GM18520 (cell line): ENCODE data around the gene NFAM1.

Experiments
- ATAC-seq: cut with Tn5 transposase; IDR thresholded peaks from one replicate; pipeline ENCODE4 v1.9.1; 2021; ENCODE audit not compliant: unreplicated experiment

Gene NFAM1

GRCh38 chr22:42432020-42432596 lies at the start of gene NFAM1:
NFAM1 (minus strand) TSS chr22:42432403; CDS start chr22:42432357, 46 bp downstream.
- ATAC-seq: no peak

- ATAC-seq: no peak
Observed at GRCh38 chr22:42475122-42475521, 42.9 kb upstream of the NFAM1 start.

DNA sequence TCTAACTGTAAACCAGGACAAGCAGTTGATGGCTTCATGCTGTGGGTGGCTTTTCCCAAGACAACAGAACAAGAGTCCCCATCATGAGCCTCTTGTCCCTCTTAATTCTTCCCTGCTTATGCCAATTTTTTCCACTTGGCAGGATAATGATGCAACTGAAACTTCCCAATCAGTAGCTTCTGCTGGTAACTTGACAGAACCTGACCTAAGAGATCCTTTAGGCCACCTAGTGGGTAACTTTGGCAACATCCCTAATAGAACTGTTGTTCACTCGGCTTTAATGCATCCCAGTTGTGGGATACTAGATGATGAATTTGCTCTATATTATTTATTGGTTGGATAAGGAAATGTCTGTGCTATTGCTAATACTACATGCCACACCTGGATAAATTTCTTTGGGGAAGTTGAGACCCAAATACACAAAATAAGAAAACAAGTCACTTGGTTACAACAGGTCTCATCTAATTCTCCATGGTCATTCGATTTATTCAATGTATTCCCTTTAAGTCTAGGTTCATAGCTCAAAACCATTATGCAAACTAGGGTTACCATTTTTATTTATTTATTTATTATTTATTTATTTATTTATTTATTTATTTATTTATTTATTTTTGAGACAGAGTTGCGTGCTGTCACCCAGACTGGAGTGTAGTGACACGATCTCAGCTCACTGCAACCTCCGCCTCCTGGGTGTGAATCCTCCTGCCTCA lies 41.4 kb upstream of the NFAM1 start:
- ATAC-seq: no peak

DNA sequence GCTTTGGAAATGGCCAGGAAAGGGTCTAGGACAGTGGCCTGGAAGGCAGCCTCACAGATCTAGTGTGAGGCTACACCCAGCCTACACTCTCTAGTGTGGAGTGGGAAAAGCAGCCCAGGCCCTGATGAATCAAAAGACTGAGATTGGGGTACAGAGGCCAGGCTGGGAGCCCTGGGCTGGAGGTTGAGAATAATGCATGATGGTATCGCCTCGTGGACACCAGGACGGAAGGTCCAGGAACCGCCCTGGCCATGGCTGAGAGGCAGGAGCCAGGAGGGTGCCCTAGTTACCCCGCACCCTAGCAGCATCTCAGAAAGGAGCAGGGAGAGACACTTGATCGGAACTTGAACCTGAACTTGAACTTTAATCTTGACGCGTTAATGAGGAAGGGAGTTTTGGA lies 40.5 kb upstream of the NFAM1 start:
- no peak for ATAC-seq

- ATAC-seq: no peak
Observed at GRCh38 chr22:42471441-42471840, 39.2 kb upstream of the NFAM1 start.

DNA sequence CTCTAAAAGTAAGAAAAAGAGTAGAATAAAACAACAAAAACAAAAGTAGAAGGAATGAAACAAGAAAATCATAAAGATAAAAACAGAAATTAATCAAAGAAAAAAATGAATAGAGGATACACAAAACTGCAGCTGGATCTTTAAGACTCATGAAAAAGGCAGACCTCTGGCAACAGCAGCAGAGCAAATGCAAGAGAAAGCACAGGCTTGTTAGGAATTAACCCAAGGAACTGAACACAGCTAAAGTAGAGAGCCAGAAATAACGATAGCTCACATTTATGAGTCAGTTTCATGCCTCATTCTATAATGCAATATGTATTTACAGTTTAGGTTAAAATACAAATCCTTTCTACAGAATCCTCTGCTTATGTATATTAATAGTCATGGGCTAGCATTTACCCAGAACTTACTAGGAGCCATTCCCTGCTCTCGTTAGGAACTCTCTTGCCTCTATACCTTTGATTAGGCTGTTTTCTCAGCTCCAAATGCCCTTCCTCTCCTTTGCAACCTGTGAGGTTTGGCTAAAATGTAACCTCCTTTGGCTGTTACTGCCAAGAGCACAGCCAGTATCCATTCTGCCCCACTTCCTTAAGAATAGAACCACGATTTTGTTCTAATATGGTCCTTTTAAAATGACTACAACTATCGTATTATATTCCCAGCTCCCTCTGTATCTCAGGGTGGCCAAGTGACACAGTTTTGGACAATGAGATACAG lies 38.3 kb upstream of the NFAM1 start:
- no peak for ATAC-seq

DNA sequence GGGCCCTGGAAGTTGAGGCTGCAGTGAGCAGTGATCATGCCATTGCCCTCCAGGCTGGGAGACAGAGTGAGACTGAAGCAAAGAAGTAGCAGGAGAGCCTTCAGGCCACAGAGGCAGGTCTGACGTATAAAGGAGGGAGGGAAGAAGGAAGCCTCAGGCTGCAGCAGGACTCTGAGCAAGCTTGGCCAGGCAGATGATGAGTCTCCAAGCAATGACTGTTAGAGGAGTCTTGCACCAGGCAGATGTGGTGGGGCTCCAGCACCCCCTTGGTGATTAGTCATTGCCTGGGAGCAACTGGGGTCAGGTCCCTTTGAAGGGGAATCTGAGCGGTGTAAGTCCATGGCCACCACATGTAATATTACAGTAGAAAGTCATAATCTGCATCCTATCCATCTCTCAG lies 36.6 kb upstream of the NFAM1 start:
- ATAC-seq: no peak

- no peak for ATAC-seq
Observed at GRCh38 chr22:42462016-42462415, 29.8 kb upstream of the NFAM1 start.

DNA sequence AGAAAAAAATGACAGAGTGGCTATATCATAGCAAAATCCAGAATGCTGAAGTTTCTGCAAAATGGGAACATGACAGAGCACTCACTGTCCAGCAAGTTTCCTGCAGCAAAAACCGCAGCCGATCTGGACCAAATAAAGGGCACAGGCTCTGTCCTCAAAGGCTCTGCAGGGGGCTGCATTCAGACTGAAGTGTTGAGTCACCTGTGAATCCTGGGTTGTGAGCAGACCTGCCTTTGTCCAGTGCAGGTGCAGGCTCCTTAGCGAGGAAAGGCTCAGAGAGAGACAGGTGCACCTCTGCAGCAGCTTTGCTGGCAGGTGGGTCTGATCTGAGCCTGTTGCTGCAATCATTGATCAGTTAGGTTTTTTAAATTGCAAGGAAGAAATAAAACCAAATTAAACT lies 29.3 kb upstream of the NFAM1 start:
- no peak for ATAC-seq

DNA sequence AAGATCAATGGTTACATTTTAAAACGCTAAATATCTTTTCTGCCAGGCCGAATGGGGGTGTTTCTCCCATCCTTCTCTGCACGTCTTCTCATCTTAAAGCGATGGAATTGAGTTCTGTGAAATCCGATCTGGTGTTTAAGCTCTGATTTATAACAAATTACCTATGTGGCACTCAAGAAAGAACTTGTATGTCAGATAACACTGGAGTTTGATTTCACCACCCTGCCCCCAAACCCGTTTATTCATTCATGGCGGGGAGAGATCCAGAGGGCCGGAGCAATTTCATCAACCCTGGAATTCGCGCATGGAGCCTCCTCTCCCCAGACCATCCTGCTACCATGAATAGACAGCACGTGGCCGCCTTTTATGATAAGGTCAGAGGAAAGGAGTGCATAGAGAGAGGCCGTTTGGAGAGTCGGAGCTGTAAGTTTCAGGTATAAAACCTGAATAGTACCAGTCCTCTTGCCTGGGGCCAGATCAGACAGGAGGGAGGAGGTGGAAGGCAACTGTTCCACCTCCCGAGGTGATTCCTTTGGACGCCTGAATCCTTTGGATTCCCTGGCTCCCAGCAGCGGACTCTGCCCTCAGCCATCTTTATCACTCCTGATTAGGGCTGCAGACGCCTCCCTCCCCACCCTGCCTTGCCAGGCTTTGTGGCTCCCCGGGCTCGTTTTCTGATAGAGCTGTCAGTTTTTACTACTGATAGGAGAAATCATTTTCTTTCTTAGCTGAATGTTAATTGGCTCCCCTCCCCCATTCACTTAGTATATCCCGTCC lies 27.3 kb upstream of the NFAM1 start:
- ATAC-seq: no peak

- no peak for ATAC-seq
Observed at GRCh38 chr22:42452916-42453315, 20.7 kb upstream of the NFAM1 start.

DNA sequence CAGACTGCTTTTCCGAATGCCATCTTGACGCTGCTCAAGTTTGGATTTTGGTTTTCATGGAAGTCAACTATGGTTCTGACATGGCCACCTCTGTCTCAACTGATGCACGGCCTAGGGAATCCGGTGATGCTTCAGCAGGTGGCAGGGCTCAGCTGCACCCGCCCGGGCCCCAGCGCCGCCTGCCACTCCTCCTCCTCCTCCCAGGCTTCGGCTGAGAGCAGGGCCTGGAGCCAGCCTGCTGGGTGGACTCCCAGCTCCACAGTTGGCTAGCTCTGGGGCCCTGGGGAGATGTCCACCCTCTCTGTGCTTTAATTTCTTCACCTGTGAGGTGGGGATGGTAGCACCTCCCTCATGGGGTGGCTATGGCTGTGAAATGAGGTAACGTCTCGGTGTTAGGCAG lies 20.3 kb upstream of the NFAM1 start:
- ATAC-seq: no peak

DNA sequence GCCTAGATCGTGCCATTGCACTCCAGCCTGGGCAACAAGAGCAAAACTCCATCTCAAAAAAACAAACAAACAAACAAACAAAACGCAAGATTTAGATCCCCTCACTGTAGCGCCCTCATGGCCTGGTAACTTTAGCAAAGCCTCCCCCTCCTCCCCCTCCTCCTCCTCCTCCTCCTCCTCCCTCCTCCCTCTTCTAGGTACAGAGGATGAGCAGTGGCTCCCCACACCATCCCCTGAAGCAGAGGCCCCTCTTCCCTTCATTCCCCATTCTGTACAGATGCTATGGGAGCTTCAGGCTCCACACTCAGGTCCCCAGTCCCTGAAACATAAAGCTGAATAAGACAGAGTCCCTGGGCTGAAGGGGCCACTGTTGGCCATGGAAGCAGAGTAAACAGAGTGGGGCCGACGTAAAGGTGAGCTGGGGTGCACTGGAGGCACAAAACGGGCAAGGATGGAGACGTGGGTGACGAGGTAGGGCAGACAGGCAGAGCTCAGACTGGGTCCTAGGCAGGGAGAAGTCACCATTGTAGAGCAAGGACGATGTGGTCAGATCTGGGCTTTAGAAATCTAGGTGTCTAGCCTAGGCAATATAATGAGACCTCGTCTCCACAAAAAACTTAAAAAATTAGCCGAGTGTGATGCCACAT lies 19.4 kb upstream of the NFAM1 start:
- no peak for ATAC-seq

DNA sequence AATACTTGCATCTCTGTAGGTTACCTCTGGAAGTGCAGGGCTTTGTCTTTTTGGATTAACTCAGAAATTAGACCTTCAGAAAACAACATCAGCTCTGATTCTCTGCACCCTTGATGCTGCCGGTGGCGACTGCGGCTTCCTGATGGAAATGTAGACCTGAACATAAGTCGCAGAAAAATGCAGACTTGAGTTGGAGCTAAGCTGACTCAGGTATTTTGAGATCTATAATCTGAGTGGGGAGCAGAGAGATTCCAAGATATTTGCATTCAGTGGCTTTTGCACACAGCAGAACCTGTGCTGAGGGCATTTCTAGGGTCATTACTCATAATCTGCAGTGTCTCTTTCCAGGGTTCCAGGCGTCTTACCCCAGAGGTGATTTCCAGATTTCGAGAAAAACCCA lies 18.7 kb upstream of the NFAM1 start:
- ATAC-seq: no peak

- no peak for ATAC-seq
Observed at GRCh38 chr22:42446151-42446550, 13.9 kb upstream of the NFAM1 start.

- no peak for ATAC-seq
Observed at GRCh38 chr22:42444077-42444904, 12.1 kb upstream of the NFAM1 start.

- ATAC-seq: no peak
Observed at GRCh38 chr22:42443240-42444076, 11.3 kb upstream of the NFAM1 start.

DNA sequence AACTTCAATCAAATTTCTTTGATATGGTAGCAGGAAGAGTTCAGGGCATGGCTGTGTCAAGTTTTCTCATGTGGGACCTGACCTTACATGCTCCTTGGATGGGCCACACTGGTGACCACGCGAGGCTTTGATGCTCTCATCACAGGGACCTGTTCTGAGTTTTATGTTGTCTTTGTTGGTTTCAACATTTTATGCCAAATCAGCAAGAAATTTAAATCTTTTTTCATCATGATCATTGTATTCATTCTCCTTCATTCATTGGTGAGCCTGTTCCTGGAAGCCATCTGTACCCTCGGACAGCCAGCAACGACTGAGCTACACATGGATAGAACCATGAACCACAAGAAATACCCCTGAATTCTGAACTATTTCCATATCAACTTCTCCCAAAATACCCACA lies 10.5 kb upstream of the NFAM1 start:
- ATAC-seq: no peak

DNA sequence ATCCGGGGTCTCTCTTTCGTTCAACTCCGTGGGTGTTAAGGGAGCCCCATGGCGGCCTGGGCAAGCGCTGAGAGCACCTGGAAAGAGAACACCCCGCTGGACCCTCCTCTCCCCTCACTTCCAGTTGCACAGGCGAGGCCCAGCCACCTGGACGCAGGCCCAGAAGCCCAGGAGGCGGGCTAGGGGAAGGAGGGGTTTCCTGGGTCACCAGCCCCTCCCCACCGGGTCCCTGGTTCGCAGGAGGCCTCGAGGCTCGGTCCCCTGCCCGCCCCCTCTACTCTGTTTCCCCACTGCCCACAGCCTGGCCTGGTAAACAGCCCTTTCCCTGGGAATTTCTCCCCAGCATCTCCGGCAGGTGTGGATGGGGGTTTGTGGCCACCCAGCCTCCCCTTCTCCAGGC lies 8.5 kb upstream of the NFAM1 start:
- no peak for ATAC-seq
